A549 (cell line): Measurements from ENCODE around the gene MAGI1. TPM values are rescaled to one million over a fixed set of nuclear protein-coding genes. Genes with fewer than 3 reads are reported as not detected.

Experiments
- ATAC-seq, 2 experiments: fragments of 200-7000 bp in 1 of 2; fragments of >200 bp in 1 of 2; cut with Nextera tagmentation in 1 of 2; cut with Tn5 transposase in 1 of 2; 3 replicates each; pipeline versions ENCODE4 v1.8.0 to v1.9.1; 2018 to 2020; ENCODE audit warnings: mild to moderate bottlenecking in 1 of 2, moderate library complexity in 1 of 2
- CTCF ChIA-PET: fragments of 300-600 bp; sonication (Branson Sonifier 250); formaldehyde crosslinking; extraction: SDS; loops from one replicate; lab custom pipeline; 2021; ENCODE audit warnings: antibody characterized with exemption, inconsistent platforms; lab: Yijun Ruan, JAX
- POLR2A ChIA-PET: fragments of 350-600 bp; formaldehyde crosslinking; extraction: SDS; loops from one replicate; lab custom pipeline; 2021; ENCODE audit warnings: antibody characterized with exemption, inconsistent platforms; lab: Yijun Ruan, JAX
- DNase-seq, 2 experiments: peaks; one replicate each; pipeline versions ENCODE4 v3.0.0 to v3.0.0-alpha.2; 2011 to 2016; ENCODE audit warnings: low read depth in 1 of 2, low spot score in 1 of 2
- FAIRE-seq: peaks from 2 replicates; lab custom pipeline; 2011; peaks lifted over from hg19 to GRCh38; lab: Jason Lieb, UNC
- H3K27ac ChIP-seq, 2 experiments: fragments of >200 bp; sonication (Bioruptor Twin); formaldehyde crosslinking; 3 replicates each; pipeline ENCODE4 v1.5.1; 2016 to 2017
- H3K4me1 ChIP-seq: fragments of >200 bp; sonication (Bioruptor Twin); formaldehyde crosslinking; 3 replicates; pipeline ENCODE4 v1.6.1; 2016
- H3K4me2 ChIP-seq: fragments of >200 bp; sonication (Bioruptor Twin); formaldehyde crosslinking; 3 replicates; pipeline ENCODE4 v1.6.1; 2016
- H3K4me3 ChIP-seq: fragments of >200 bp; sonication (Bioruptor Twin); formaldehyde crosslinking; 3 replicates; pipeline ENCODE4 v1.5.1; 2016
- H3K9me3 ChIP-seq: fragments of >200 bp; sonication (Bioruptor Twin); formaldehyde crosslinking; 3 replicates; pipeline ENCODE4 v1.6.1; 2016
- BHLHE40 ChIP-seq: IDR thresholded peaks from 2 replicates; pipeline ENCODE4 v1.6.1; 2012; ENCODE audit warnings: low read depth, low read length, inconsistent platforms
- CBX8 ChIP-seq: fragments of 200-600 bp; sonication (generic); IDR thresholded peaks from 2 replicates; pipeline ENCODE4 v1.6.1; 2016
- CEBPB ChIP-seq, 2 experiments: fragments of >200 bp in 1 of 2; sonication (Bioruptor Twin) in 1 of 2; formaldehyde crosslinking in 1 of 2; IDR thresholded peaks; 2 replicates each; pipeline ENCODE4 v1.6.1; 2012 to 2016
- CHD2 ChIP-seq: fragments of 150-350 bp; IDR thresholded peaks from 2 replicates; pipeline ENCODE4 v1.6.1; 2014; ENCODE audit warnings: low read length; ENCODE audit not compliant: partially characterized antibody
- EP300 ChIP-seq, 2 experiments: fragments of >200 bp; sonication (Bioruptor Twin); formaldehyde crosslinking; IDR thresholded peaks; 2 replicates in 1 of 2; 3 replicates in 1 of 2; pipeline ENCODE4 v1.6.1; 2016 to 2017
- ESRRA ChIP-seq: fragments of 150-350 bp; IDR thresholded peaks from 2 replicates; pipeline ENCODE4 v1.6.1; 2014; ENCODE audit warnings: mild to moderate bottlenecking, low read length, borderline replicate concordance
- FOSB ChIP-seq: fragments of 250-450 bp; sonication (Bioruptor Pico); IDR thresholded peaks from 2 replicates; pipeline ENCODE4 v1.5.0; 2020; ENCODE audit warnings: mild to moderate bottlenecking, moderate library complexity
- FOXS1 ChIP-seq: fragments of 250-450 bp; sonication (Bioruptor Pico); IDR thresholded peaks from 2 replicates; pipeline ENCODE4 v1.5.0; 2020; ENCODE audit warnings: mild to moderate bottlenecking, moderate library complexity
- HDAC2 ChIP-seq: fragments of 200-600 bp; sonication (generic); IDR thresholded peaks from 2 replicates; pipeline ENCODE4 v1.6.1; 2016
- HEYL ChIP-seq: fragments of 250-450 bp; sonication (Bioruptor Pico); IDR thresholded peaks from 2 replicates; pipeline ENCODE4 v1.8.0; 2021; ENCODE audit warnings: mild to moderate bottlenecking, moderate library complexity
- HOXB5 ChIP-seq: fragments of 250-450 bp; sonication (Bioruptor Pico); IDR thresholded peaks from 2 replicates; pipeline ENCODE4 v1.5.0; 2020; ENCODE audit warnings: mild to moderate bottlenecking, moderate library complexity
- JUNB ChIP-seq: fragments of >200 bp; sonication (Bioruptor Twin); formaldehyde crosslinking; IDR thresholded peaks from 2 replicates; pipeline ENCODE4 v1.6.1; 2016
- KDM1A ChIP-seq: fragments of 200-600 bp; sonication (generic); IDR thresholded peaks from 2 replicates; pipeline ENCODE4 v1.6.1; 2016; ENCODE audit warnings: low read depth, mild to moderate bottlenecking
- KDM5A ChIP-seq: fragments of 200-600 bp; sonication (generic); IDR thresholded peaks from 2 replicates; pipeline ENCODE4 v1.6.1; 2016; ENCODE audit warnings: antibody characterized with exemption, mild to moderate bottlenecking
- POLR2A ChIP-seq: IDR thresholded peaks from 2 replicates; pipeline ENCODE4 v1.6.1; 2012; ENCODE audit warnings: mild to moderate bottlenecking, low read length
- RAD21 ChIP-seq, 2 experiments: fragments of >200 bp in 1 of 2; sonication (Bioruptor Twin) in 1 of 2; formaldehyde crosslinking in 1 of 2; IDR thresholded peaks in 1 of 2; conservative IDR thresholded peaks in 1 of 2; 2 replicates in 1 of 2; 3 replicates in 1 of 2; pipeline ENCODE4 v1.6.1; 2012 to 2018; ENCODE audit warnings: inconsistent platforms in 1 of 2
- RFX5 ChIP-seq: fragments of 450-650 bp; IDR thresholded peaks from 2 replicates; pipeline ENCODE4 v1.7.1; 2014; ENCODE audit warnings: antibody characterized with exemption, mild to moderate bottlenecking, moderate library complexity
- TFCP2L1 ChIP-seq: fragments of 250-450 bp; sonication (Bioruptor Pico); IDR thresholded peaks from 2 replicates; pipeline ENCODE4 v1.5.0; 2021; ENCODE audit warnings: mild to moderate bottlenecking
- ZC3H11A ChIP-seq: fragments of 450-650 bp; IDR thresholded peaks from 2 replicates; pipeline ENCODE4 v1.6.1; 2014; ENCODE audit warnings: antibody characterized with exemption, mild to moderate bottlenecking
- ZNF302 ChIP-seq: fragments of 250-450 bp; sonication (Bioruptor Pico); IDR thresholded peaks from 2 replicates; pipeline ENCODE4 v1.9.0; 2021; ENCODE audit warnings: inconsistent platforms, mild to moderate bottlenecking, moderate library complexity
- WGBS: methylation state at CpG from one replicate; pipeline ENCODE4 v1.1.6; 2017; ENCODE audit errors: missing lambda C conversion rate; 5-methylcytosine and 5-hydroxymethylcytosine counted together
- polyA plus RNA-seq, 4 experiments: library from polyadenylated mRNA; depleted of rRNA in 3 of 4; stranded (reverse); fragments of >200 nt; fragmentation: RNase III in 1 of 4; extraction: RNeasy Plus Mini Kit Qiagen cat#74134 plus additional on column Dnase treatment in 1 of 4; gene quantifications; 2 replicates in 3 of 4; 3 replicates in 1 of 4; pipeline ENCODE4 v1.2.3, GENCODE V29; 2011 to 2017
- TF ChIP-seq, protein P1 (sequence below): fragments of 450-650 bp; IDR thresholded peaks from 2 replicates; pipeline ENCODE4 v1.6.1; 2014; ENCODE audit warnings: antibody characterized with exemption
- TF ChIP-seq, protein P2 (sequence below): fragments of >200 bp; sonication (Bioruptor Twin); formaldehyde crosslinking; IDR thresholded peaks from 3 replicates; pipeline ENCODE4 v1.6.1; 2016
- TF ChIP-seq, protein P3 (sequence below): fragments of >200 bp; sonication (Bioruptor Twin); formaldehyde crosslinking; IDR thresholded peaks from 3 replicates; pipeline ENCODE4 v1.5.1; 2016
- TF ChIP-seq, protein P4 (sequence below): fragments of 150-350 bp; IDR thresholded peaks from 2 replicates; pipeline ENCODE4 v1.6.1; 2014; ENCODE audit warnings: low read depth, mild to moderate bottlenecking, low read length
- TF ChIP-seq, protein P5 (sequence below): fragments of 200-600 bp; sonication (generic); IDR thresholded peaks from 2 replicates; pipeline ENCODE4 v1.6.1; 2016; ENCODE audit warnings: antibody characterized with exemption, mild to moderate bottlenecking, moderate library complexity

Gene MAGI1
- polyA plus RNA-seq, 2 of the 4 experiments (the other 2 are of a cell fraction): 4.7 to 6.6 TPM

DNA sequence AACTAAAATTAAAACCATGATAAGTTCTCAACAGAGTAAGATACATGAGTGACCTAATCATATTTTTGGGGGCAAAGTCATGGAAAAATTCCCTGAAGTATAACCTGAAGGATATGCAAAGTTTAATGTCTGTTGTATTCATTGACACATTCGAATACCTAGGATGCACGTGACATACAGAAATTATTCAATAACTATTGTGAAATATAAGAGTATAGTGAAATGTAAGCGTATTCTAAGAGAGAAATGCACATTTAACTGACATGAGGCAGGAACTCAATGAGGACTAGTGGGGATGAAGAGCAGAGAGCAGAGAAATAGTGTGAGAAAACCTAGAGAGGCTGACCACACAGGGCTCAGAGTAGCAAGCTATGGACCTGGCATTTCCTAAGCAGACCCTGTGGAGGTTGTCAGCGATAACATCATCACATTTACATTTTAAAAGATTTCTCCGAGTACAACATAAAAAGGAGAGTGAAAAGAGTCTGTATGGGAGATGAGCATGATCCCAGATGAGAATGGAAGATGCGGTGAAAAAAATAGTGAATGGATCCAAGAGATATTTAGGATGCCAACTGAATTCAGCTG is 588.8 kb downstream of the MAGI1 start:
- H3K27ac ChIP-seq: no peak overlapping the region
- 84% methylated on average over 6 of the region's 6 CpGs for whole genome bisulfite sequencing
- no peaks in the 10 kb centered on the region for H3K4me1 ChIP-seq
- H3K9me3 ChIP-seq: no peaks in the 10 kb centered on the region
- ATAC-seq (no peak), DNase-seq (no peak), FAIRE-seq (no peak)
- ChIA-PET CTCF (no interaction called here), POLR2A (no interaction called here)
- TF ChIP-seq, protein P1, sequence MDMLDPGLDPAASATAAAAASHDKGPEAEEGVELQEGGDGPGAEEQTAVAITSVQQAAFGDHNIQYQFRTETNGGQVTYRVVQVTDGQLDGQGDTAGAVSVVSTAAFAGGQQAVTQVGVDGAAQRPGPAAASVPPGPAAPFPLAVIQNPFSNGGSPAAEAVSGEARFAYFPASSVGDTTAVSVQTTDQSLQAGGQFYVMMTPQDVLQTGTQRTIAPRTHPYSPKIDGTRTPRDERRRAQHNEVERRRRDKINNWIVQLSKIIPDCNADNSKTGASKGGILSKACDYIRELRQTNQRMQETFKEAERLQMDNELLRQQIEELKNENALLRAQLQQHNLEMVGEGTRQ: no peak
- TF ChIP-seq POLR2A: no peak
- TF ChIP-seq, protein P2, sequence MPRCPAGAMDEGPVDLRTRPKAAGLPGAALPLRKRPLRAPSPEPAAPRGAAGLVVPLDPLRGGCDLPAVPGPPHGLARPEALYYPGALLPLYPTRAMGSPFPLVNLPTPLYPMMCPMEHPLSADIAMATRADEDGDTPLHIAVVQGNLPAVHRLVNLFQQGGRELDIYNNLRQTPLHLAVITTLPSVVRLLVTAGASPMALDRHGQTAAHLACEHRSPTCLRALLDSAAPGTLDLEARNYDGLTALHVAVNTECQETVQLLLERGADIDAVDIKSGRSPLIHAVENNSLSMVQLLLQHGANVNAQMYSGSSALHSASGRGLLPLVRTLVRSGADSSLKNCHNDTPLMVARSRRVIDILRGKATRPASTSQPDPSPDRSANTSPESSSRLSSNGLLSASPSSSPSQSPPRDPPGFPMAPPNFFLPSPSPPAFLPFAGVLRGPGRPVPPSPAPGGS: no peak
- TF ChIP-seq, protein P3, sequence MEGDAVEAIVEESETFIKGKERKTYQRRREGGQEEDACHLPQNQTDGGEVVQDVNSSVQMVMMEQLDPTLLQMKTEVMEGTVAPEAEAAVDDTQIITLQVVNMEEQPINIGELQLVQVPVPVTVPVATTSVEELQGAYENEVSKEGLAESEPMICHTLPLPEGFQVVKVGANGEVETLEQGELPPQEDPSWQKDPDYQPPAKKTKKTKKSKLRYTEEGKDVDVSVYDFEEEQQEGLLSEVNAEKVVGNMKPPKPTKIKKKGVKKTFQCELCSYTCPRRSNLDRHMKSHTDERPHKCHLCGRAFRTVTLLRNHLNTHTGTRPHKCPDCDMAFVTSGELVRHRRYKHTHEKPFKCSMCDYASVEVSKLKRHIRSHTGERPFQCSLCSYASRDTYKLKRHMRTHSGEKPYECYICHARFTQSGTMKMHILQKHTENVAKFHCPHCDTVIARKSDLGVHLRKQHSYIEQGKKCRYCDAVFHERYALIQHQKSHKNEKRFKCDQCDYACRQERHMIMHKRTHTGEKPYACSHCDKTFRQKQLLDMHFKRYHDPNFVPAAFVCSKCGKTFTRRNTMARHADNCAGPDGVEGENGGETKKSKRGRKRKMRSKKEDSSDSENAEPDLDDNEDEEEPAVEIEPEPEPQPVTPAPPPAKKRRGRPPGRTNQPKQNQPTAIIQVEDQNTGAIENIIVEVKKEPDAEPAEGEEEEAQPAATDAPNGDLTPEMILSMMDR: no peak
- TF ChIP-seq TFCP2L1: no peak
- TF ChIP-seq CHD2: no peak
- no peak for TF ChIP-seq FOSB (CRISPR knock-in tag)
- no peak for TF ChIP-seq HOXB5
- no peak for TF ChIP-seq CEBPB (IDR thresholded peaks at IDR 0.05)
- TF ChIP-seq HDAC2: no peak
- no peak for TF ChIP-seq KDM1A
- TF ChIP-seq, protein P4, sequence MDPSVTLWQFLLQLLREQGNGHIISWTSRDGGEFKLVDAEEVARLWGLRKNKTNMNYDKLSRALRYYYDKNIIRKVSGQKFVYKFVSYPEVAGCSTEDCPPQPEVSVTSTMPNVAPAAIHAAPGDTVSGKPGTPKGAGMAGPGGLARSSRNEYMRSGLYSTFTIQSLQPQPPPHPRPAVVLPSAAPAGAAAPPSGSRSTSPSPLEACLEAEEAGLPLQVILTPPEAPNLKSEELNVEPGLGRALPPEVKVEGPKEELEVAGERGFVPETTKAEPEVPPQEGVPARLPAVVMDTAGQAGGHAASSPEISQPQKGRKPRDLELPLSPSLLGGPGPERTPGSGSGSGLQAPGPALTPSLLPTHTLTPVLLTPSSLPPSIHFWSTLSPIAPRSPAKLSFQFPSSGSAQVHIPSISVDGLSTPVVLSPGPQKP: no peak
- no peak for TF ChIP-seq CBX8
- no peak for TF ChIP-seq RFX5
- no peak for TF ChIP-seq ZC3H11A
- H3K4me3 ChIP-seq: no peak overlapping the region
- no peak overlapping the region for H3K4me2 ChIP-seq

DNA sequence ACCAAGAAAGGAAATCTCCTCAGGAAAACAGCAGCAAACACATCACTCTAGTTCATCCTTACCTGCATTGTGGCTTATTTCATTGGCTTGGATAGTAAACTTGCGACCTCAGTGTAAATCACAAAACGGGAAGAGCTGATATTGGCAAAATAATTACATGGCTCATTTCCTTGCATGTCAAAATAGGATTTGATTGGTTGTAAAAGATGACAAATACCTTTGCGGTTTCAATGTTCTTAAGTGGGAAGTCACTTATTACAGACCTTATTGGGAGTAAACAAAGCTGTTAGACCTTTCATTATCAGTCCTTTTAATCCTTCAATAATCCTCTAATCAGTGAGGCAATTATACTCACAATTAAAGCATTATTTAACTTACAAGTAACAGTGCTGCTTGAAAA is 590.6 kb downstream of the MAGI1 start:
- no peak overlapping the region for H3K27ac ChIP-seq
- ATAC-seq (no peak), FAIRE-seq (no peak), DNase-seq (no peak)
- TF ChIP-seq RAD21 (conservative IDR thresholded peaks at IDR 0.05 in 1 of 2, IDR thresholded peaks at IDR 0.05 in 1 of 2) (no peak), CEBPB (IDR thresholded peaks at IDR 0.05) (no peak), EP300 (IDR thresholded peaks at IDR 0.05) (no peak), JUNB (no peak), FOXS1 (CRISPR knock-in tag) (no peak), KDM1A (no peak), ESRRA (no peak), HEYL (CRISPR knock-in tag) (no peak), KDM5A (no peak), RFX5 (no peak), BHLHE40 (no peak), FOSB (CRISPR knock-in tag) (no peak), ZNF302 (CRISPR knock-in tag) (no peak)
- TF ChIP-seq, protein P1: no peak
- TF ChIP-seq, protein P5, sequence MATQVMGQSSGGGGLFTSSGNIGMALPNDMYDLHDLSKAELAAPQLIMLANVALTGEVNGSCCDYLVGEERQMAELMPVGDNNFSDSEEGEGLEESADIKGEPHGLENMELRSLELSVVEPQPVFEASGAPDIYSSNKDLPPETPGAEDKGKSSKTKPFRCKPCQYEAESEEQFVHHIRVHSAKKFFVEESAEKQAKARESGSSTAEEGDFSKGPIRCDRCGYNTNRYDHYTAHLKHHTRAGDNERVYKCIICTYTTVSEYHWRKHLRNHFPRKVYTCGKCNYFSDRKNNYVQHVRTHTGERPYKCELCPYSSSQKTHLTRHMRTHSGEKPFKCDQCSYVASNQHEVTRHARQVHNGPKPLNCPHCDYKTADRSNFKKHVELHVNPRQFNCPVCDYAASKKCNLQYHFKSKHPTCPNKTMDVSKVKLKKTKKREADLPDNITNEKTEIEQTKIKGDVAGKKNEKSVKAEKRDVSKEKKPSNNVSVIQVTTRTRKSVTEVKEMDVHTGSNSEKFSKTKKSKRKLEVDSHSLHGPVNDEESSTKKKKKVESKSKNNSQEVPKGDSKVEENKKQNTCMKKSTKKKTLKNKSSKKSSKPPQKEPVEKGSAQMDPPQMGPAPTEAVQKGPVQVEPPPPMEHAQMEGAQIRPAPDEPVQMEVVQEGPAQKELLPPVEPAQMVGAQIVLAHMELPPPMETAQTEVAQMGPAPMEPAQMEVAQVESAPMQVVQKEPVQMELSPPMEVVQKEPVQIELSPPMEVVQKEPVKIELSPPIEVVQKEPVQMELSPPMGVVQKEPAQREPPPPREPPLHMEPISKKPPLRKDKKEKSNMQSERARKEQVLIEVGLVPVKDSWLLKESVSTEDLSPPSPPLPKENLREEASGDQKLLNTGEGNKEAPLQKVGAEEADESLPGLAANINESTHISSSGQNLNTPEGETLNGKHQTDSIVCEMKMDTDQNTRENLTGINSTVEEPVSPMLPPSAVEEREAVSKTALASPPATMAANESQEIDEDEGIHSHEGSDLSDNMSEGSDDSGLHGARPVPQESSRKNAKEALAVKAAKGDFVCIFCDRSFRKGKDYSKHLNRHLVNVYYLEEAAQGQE: no peak
- WGBS: 91% methylated on average over 3 of the region's 3 CpGs
- H3K4me2 ChIP-seq: no peak overlapping the region
- H3K4me3 ChIP-seq: no peak overlapping the region
- H3K9me3 ChIP-seq: no peaks in the 10 kb centered on the region
- ChIA-PET CTCF (interaction anchor here (0.6 to 1.5 kb wide), 2 partner anchors 8 to 654 kb away, joined by 3 to 6 read pairs; no protein-coding TSS in a partner anchor), POLR2A (no interaction called here)
- H3K4me1 ChIP-seq: no peaks in the 10 kb centered on the region
